AG09309 (cell line): ENCODE measurements around the gene ASPSCR1.

Source experiments
- DNase-seq: peaks from one replicate; pipeline ENCODE4 v3.0.0-alpha.2; 2010; ENCODE audit warnings: low read depth
- H3K4me3 ChIP-seq: 2 replicates; pipeline ENCODE4 v1.5.1; 2011; ENCODE audit warnings: mild to moderate bottlenecking, low read depth, low read length, moderate library complexity; ENCODE audit not compliant: control insufficient read depth
- TF ChIP-seq, protein P1 (sequence below): IDR thresholded peaks from 2 replicates; pipeline ENCODE4 v1.5.1; 2011; ENCODE audit warnings: mild to moderate bottlenecking, low read depth, low read length, inconsistent platforms; ENCODE audit not compliant: insufficient read depth, control insufficient read depth; ENCODE audit errors: missing control alignments

The ASPSCR1 gene

DNA sequence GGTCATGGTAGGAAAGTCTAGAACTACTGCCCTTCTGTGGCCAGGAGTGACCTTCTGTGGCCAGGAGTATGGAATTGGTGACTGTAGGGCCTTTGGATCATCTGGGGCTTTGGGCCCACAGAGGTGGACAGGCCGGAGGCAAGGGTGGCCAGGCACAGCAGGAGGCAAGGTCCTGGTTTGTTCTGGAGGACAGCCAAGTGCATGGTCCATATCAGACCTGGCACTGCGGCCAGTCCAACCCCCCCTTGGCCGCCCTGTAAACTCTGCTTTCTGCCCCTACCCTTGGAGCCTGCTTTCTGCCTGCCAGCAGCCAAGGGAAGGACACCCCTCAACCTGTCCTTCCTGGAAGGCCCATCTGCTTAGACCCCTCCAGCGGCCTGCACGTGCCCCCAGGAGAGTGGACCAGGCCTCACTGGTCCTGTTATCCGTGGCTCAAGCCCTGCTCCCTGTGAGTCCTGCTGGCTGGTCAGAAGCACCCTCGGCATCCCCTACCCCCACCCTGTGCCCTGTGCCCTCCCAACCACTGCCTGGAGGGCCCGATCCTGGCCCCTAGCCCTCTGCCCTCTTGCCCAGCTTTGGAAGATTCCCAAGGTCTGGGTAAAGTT is 62.4 kb downstream of the ASPSCR1 start:
- no peak for DNase-seq
- TF ChIP-seq, protein P1, sequence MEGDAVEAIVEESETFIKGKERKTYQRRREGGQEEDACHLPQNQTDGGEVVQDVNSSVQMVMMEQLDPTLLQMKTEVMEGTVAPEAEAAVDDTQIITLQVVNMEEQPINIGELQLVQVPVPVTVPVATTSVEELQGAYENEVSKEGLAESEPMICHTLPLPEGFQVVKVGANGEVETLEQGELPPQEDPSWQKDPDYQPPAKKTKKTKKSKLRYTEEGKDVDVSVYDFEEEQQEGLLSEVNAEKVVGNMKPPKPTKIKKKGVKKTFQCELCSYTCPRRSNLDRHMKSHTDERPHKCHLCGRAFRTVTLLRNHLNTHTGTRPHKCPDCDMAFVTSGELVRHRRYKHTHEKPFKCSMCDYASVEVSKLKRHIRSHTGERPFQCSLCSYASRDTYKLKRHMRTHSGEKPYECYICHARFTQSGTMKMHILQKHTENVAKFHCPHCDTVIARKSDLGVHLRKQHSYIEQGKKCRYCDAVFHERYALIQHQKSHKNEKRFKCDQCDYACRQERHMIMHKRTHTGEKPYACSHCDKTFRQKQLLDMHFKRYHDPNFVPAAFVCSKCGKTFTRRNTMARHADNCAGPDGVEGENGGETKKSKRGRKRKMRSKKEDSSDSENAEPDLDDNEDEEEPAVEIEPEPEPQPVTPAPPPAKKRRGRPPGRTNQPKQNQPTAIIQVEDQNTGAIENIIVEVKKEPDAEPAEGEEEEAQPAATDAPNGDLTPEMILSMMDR = no peak
- no peak overlapping the region for H3K4me3 ChIP-seq

DNA sequence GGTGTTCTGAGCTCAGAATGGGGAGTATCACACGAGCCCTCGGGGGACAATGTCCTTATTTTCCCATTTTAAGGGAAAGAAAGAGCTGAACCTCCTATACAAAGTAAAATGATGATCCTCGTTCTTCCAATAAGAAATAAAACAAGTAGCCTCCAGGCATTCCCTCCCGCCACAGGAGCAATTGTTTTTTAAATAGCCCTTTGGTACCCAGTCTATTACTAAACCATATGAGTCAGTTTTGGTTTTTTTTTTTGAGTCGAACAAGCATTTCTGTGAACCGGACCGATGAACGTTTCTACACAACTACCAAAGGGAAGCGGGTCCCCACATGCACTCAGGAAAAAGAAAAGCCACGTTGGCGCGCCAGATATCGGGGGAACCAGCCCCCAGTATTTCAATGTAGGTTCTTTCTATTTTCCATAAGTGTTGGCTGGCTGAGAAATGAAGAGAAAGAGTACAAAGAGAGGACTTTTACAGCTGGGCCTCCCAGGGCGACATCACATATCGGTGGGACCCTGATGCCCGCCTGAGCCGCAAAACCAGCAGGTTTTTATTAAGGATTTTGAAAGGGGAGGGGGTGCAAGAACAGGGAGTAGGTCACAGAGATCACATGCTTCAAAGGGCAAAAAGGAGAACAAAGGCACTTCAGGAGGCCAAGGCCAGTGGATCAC is 63.9 kb downstream of the ASPSCR1 start:
- DNase-seq = no peak
- TF ChIP-seq, protein P1 = no peak
- H3K4me3 ChIP-seq = no peak overlapping the region

DNA sequence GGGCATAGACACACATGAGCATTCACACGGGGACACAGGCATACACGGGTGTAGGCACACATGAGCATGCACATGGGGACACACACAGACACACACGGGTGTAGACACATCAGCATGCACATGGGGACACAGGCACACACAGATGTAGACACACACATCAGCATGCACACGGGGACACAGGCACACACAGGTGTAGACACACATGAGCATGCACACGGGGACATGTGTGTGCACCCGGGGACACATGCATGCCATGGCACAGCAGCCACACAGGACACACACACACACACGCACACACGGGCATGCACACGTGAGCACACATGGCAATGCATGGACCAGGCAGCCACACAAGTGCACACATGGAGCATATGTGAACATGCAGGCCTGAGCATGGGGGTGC is 65.2 kb downstream of the ASPSCR1 start:
- no peak for DNase-seq
- H3K4me3 ChIP-seq = no peak overlapping the region
- TF ChIP-seq, protein P1 = no peak

DNA sequence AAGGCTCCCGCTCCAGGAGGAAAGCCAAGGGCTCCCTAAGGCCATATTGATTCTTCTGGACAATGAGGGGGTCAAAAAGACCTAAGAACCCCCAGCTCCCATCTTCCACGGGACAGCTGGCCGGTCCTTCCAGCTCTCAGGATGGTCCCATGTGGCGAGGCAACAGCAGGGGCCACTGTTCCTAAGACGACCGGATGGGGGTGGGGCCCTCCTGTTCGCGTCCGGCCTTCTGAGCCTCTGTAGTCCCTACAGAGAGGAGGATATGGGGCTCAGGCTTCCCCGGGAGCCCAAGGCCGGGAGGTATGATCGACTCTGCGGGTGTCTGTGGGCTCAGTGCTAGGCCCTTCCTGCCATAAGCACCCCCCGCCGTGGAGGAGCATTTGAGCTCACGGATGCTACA is 66.1 kb downstream of the ASPSCR1 start:
- H3K4me3 ChIP-seq = no peak overlapping the region
- DNase-seq = no peak
- TF ChIP-seq, protein P1 = no peak

DNA sequence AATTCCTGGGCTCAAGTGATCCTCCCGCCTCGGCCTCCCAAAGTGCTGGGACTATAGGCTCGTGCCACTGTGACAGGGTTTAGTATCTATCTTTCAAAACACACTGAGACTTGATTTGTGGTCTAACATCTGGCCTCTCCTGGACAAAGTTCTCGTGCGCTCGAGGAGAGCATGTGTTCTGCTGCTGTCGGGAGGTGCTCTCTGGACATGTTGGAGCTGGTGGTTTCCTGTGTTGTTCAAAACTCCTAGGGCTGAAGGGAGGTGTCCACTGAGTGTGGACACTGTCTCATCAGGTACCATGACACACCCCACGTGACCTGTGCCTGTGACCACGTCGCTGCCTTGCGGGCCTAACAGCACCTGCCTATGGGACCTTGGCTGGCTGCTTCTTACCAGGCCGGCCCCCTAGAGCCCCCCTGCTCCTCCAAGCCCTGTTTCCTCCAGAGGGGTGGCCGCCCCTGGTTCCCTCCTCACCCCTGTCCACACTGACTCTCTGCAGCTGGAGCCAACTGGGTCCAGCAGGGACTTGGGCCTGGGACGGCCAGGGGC is 68.6 kb downstream of the ASPSCR1 start:
- TF ChIP-seq, protein P1 = no peak

DNA sequence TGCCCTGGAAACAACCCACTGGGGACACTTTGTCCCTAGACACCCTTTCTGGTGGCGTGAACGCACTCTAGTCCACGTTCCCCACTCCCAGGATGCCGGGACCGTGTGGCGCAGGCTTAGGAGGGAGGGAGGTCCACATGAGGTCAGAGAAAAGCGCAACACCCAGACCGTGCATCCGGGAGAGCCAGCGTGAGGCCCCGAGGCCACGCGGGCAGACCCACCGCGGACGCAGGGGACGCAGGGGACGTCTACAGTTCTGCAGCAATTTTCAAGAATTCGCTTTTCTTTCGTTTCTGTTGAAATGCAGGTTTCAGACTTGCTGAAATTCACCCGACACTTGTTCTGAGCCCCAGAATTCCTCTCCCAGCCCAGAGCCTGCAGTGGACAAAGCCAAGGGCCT is 69.5 kb downstream of the ASPSCR1 start:
- H3K4me3 ChIP-seq = no peak overlapping the region
- no peak for DNase-seq
- TF ChIP-seq, protein P1 = no peak

More for the DNA sequence above, 68.6 kb downstream of the ASPSCR1 start:
- DNase-seq = no peak
- no peak overlapping the region for H3K4me3 ChIP-seq
